Subcutaneous abdominal adipose tissue (tissue), 5 donors: ENCODE measurements around the gene PASD1.

ENCODE experiments used
- H3K27ac ChIP-seq: one replicate; pipeline ENCODE4 v1.7.0; 2013; ENCODE audit warnings: low read depth, mild to moderate bottlenecking, inconsistent platforms, low read length, moderate library complexity
- H3K27me3 ChIP-seq, 5 donors: one replicate each; pipeline ENCODE4 v1.7.0; 2013; ENCODE audit warnings: low read length in 5 of 5, inconsistent platforms in 1 of 5; ENCODE audit not compliant: control insufficient read depth in 5 of 5, insufficient read depth in 4 of 5
- H3K36me3 ChIP-seq, 5 donors: one replicate each; pipeline ENCODE4 v1.7.0; 2013; ENCODE audit warnings: low read length in 5 of 5; ENCODE audit not compliant: control insufficient read depth in 5 of 5, insufficient read depth in 5 of 5
- H3K4me1 ChIP-seq, 5 donors: one replicate each; pipeline ENCODE4 v1.7.0; 2013; ENCODE audit warnings: low read length in 5 of 5, mild to moderate bottlenecking in 3 of 5, moderate library complexity in 1 of 5; ENCODE audit not compliant: control insufficient read depth in 5 of 5, insufficient read depth in 5 of 5
- H3K4me3 ChIP-seq, 5 donors: one replicate each; pipeline ENCODE4 v1.7.0; 2013; ENCODE audit warnings: low read length in 5 of 5, low read depth in 1 of 5
- H3K9ac ChIP-seq, 5 donors: one replicate each; pipeline ENCODE4 v1.7.0; 2013; ENCODE audit warnings: low read length in 5 of 5, mild to moderate bottlenecking in 4 of 5, moderate library complexity in 3 of 5
- H3K9me3 ChIP-seq, 5 donors: one replicate each; pipeline ENCODE4 v1.7.0; 2013; ENCODE audit warnings: low read length in 5 of 5; ENCODE audit not compliant: control insufficient read depth in 5 of 5
- donor health status: healthy.
- donor health status: healthy.
- donor health status: healthy.
- donor health status: healthy.
- donor health status: healthy.

PASD1 gene

GRCh38 chrX:151711154-151711553 lies 147.7 kb downstream of the PASD1 start:
- Histone ChIP-seq H3K36me3 (no peaks in the 10 kb centered on the region), H3K27ac (no peak overlapping the region)

DNA sequence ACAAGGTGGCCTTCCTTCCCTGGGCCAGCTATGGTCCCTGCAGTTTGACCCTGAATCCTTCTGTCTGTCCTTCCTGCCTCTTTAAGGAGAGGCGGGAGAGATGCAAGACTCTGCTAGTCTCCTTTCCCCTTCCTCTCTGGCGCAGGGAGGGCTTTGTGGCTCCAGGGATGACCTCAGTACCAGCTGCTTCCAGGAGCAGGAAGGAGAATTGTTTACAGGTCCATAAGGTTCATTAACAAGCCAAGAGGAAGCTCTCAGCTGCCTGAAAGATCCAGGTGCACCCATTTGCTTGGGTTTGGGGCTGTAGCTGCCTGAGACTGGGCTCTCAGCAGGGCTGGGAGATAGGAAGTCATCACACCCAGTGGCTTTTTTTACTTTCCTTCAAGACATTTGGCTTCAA lies 148.3 kb downstream of the PASD1 start:
- peak overlapping the region in 1 of 5 donors; percentile 27 for H3K4me3 ChIP-seq
- no peaks in the 10 kb centered on the region for H3K36me3 ChIP-seq
- H3K27me3 ChIP-seq, result peaks cover 9 to 27% (median 17%) of the 10 kb centered on the region in 5 donors
- no peak overlapping the region for H3K27ac ChIP-seq
- no peak overlapping the region for H3K9ac ChIP-seq
- H3K4me1 ChIP-seq, result peaks cover 0 to 21% (median 6%) of the 10 kb centered on the region in 5 donors
- H3K9me3 ChIP-seq, result no peaks in the 10 kb centered on the region

More at GRCh38 chrX:151711154-151711553, 147.7 kb downstream of the PASD1 start:
- Histone ChIP-seq H3K9me3 (no peaks in the 10 kb centered on the region), H3K9ac (no peak overlapping the region), H3K4me1 (peaks cover 0 to 21% (median 6%) of the 10 kb centered on the region in 5 donors), H3K27me3 (peaks cover 12 to 32% (median 20%) of the 10 kb centered on the region in 5 donors), H3K4me3 (peak overlapping the region in 1 of 5 donors; percentile 27)

- Histone ChIP-seq H3K9me3 (no peaks in the 10 kb centered on the region), H3K27me3 (peaks cover 8 to 29% (median 13%) of the 10 kb centered on the region in 5 donors), H3K4me3 (no peak overlapping the region), H3K4me1 (peaks cover 0 to 22% (median 6%) of the 10 kb centered on the region in 5 donors), H3K9ac (no peak overlapping the region), H3K27ac (no peak overlapping the region), H3K36me3 (no peaks in the 10 kb centered on the region)
Measured at GRCh38 chrX:151712253-151712652, 148.8 kb downstream of the PASD1 start.

- H3K9ac ChIP-seq, result no peak overlapping the region
- no peaks in the 10 kb centered on the region for H3K36me3 ChIP-seq
- H3K27me3 ChIP-seq, result peaks cover 8 to 27% (median 13%) of the 10 kb centered on the region in 5 donors
- H3K4me1 ChIP-seq, result peaks cover 0 to 26% (median 6%) of the 10 kb centered on the region in 5 donors
- H3K27ac ChIP-seq, result no peak overlapping the region
- no peak overlapping the region for H3K4me3 ChIP-seq
- H3K9me3 ChIP-seq, result no peaks in the 10 kb centered on the region
Measured at GRCh38 chrX:151713849-151714248, 150.4 kb downstream of the PASD1 start.

- Histone ChIP-seq H3K9ac (no peak overlapping the region), H3K4me3 (no peak overlapping the region), H3K9me3 (no peaks in the 10 kb centered on the region), H3K27me3 (peaks cover 8 to 27% (median 13%) of the 10 kb centered on the region in 5 donors), H3K36me3 (no peaks in the 10 kb centered on the region), H3K4me1 (peaks cover 0 to 26% (median 6%) of the 10 kb centered on the region in 5 donors), H3K27ac (no peak overlapping the region)
Measured at GRCh38 chrX:151714362-151714761, 150.9 kb downstream of the PASD1 start.

GRCh38 chrX:151715752-151716151 lies 152.3 kb downstream of the PASD1 start, which contains the start of gene FATE1:
TSS of gene FATE1 (plus strand) at chrX:151716035. CDS start at chrX:151716120, 85 bp downstream.
- no peak within 1 kb of the TSS for H3K4me3 ChIP-seq
- H3K36me3 ChIP-seq, result no peaks in the 10 kb centered on the region
- no peak within 1 kb of the TSS for H3K9ac ChIP-seq
- peaks cover 0 to 24% (median 5%) of the 10 kb centered on the region in 5 donors for H3K4me1 ChIP-seq
- peaks cover 8 to 24% (median 10%) of the 10 kb centered on the region in 5 donors for H3K27me3 ChIP-seq
- H3K27ac ChIP-seq, result no peak within 1 kb of the TSS
- no peaks in the 10 kb centered on the region for H3K9me3 ChIP-seq

GRCh38 chrX:151722241-151722846 lies 158.9 kb downstream of the PASD1 start:
- Histone ChIP-seq H3K4me1 (peaks cover 0 to 35% (median 9%) of the 10 kb centered on the region in 5 donors), H3K27me3 (peaks cover 0 to 18% (median 6%) of the 10 kb centered on the region in 5 donors), H3K36me3 (no peaks in the 10 kb centered on the region), H3K27ac (no peak overlapping the region), H3K4me3 (no peak overlapping the region), H3K9ac (no peak overlapping the region), H3K9me3 (no peaks in the 10 kb centered on the region)

DNA sequence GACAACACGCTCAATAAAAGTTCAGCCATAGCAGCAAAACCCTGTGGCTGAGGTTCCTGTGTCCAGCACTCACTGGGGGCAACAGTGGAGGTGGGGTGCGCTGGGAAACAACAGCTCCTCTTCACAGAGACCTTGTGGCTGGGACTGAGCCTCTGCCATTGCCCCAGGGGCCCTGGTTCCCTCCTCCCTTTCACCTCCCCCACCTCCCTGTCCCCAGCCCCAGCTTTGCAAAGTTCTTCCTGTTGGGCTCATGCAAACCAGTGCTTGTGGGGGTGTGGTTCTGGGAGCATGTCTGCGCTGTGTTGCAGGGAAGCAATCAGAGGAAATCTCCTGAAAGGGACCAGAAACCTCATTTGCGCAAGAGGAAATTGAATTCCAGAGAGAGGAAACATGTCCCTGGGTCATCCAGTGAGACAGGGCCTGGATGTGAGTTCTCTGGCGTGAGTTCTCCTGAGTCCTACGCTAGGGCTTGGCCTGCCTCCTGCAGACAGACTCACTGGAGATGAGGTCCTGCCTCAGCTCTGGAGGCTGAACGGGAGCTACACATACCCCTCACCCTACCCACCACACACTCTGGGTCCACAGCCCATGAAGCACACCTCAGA lies 159.8 kb downstream of the PASD1 start:
- no peaks in the 10 kb centered on the region for H3K36me3 ChIP-seq
- no peaks in the 10 kb centered on the region for H3K9me3 ChIP-seq
- no peak overlapping the region for H3K9ac ChIP-seq
- no peak overlapping the region for H3K27ac ChIP-seq
- H3K27me3 ChIP-seq, result peaks cover 0 to 21% (median 8%) of the 10 kb centered on the region in 5 donors
- peaks cover 0 to 34% (median 9%) of the 10 kb centered on the region in 5 donors for H3K4me1 ChIP-seq
- no peak overlapping the region for H3K4me3 ChIP-seq

- Histone ChIP-seq H3K9me3 (no peaks in the 10 kb centered on the region), H3K4me1 (peaks cover 0 to 34% (median 9%) of the 10 kb centered on the region in 5 donors), H3K27me3 (peaks cover 2 to 21% (median 8%) of the 10 kb centered on the region in 5 donors), H3K27ac (no peak overlapping the region), H3K9ac (no peak overlapping the region), H3K4me3 (no peak overlapping the region), H3K36me3 (no peaks in the 10 kb centered on the region)
Measured at GRCh38 chrX:151724563-151725337, 161.3 kb downstream of the PASD1 start.

DNA sequence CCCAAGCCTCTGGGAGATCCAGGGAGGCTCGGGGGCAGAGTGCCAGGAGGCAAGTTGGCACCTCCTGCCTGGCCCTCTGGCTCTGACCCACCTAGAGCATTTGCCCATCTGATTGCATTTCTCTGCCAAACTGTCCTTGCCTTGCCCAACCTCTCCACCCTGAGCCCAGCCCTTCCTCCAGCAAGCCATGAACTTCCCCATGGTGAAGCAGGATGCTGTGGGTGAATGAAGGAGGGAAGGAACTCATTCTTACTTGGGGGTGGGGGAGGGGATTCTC lies 161.8 kb downstream of the PASD1 start:
- Histone ChIP-seq H3K9ac (no peak overlapping the region), H3K36me3 (no peaks in the 10 kb centered on the region), H3K9me3 (no peaks in the 10 kb centered on the region), H3K4me3 (no peak overlapping the region), H3K27me3 (peaks cover 2 to 21% (median 8%) of the 10 kb centered on the region in 5 donors), H3K27ac (no peak overlapping the region), H3K4me1 (peaks cover 0 to 34% (median 9%) of the 10 kb centered on the region in 5 donors)
